Measurements from ENCODE around the gene LCP1.
"Not testable (repeated sequence)": the region's sequence is repeated elsewhere in the genome, so short reads cannot be mapped to it uniquely, and the experiment has no call there.

LCP1 gene

GRCh38 chr13:46164661-46165060, 17.3 kb downstream of the LCP1 start:
- no peak for TF ChIP-seq CTCF (conservative IDR thresholded peaks at IDR 0.05; ENCODE audit: control insufficient read depth, insufficient read depth, low read depth, low read length)
- no peak overlapping the region for H3K4me3 ChIP-seq (ENCODE audit: control insufficient read depth, low read depth, low read length)
- DNase-seq (ENCODE audit: low read depth), result no peak

- H3K4me3 ChIP-seq (ENCODE audit: control insufficient read depth, low read depth, low read length); DNase-seq (ENCODE audit: low read depth): not testable (repeated sequence)
These were observed 19.2 kb downstream of the LCP1 start for GRCh38 chr13:46162741-46163140.

- no peak overlapping the region for H3K4me3 ChIP-seq (ENCODE audit: control insufficient read depth, low read depth, low read length)
- TF ChIP-seq CTCF (conservative IDR thresholded peaks at IDR 0.05; ENCODE audit: control insufficient read depth, insufficient read depth, low read depth, low read length), result peak; percentile 79
- DNase-seq (ENCODE audit: low read depth), result peak; percentile 60
These were observed 21.4 kb downstream of the LCP1 start for GRCh38 chr13:46160471-46161066.

- TF ChIP-seq CTCF (conservative IDR thresholded peaks at IDR 0.05; ENCODE audit: control insufficient read depth, insufficient read depth, low read depth, low read length), result no peak
- no peak overlapping the region for H3K4me3 ChIP-seq (ENCODE audit: control insufficient read depth, low read depth, low read length)
These were observed 21.9 kb downstream of the LCP1 start for GRCh38 chr13:46160065-46160464.

GRCh38 chr13:46158983-46159382, 23.0 kb downstream of the LCP1 start:
- no peak for DNase-seq (ENCODE audit: low read depth)
- no peak for TF ChIP-seq CTCF (conservative IDR thresholded peaks at IDR 0.05; ENCODE audit: control insufficient read depth, insufficient read depth, low read depth, low read length)
- no peak overlapping the region for H3K4me3 ChIP-seq (ENCODE audit: control insufficient read depth, low read depth, low read length)

More at GRCh38 chr13:46160065-46160464, 21.9 kb downstream of the LCP1 start:
- no peak for DNase-seq (ENCODE audit: low read depth)

GRCh38 chr13:46158222-46158621, 23.8 kb downstream of the LCP1 start:
- TF ChIP-seq CTCF (conservative IDR thresholded peaks at IDR 0.05; ENCODE audit: control insufficient read depth, insufficient read depth, low read depth, low read length), result no peak
- H3K4me3 ChIP-seq (ENCODE audit: control insufficient read depth, low read depth, low read length), result no peak overlapping the region
- DNase-seq (ENCODE audit: low read depth), result no peak

GRCh38 chr13:46154136-46154801, 27.7 kb downstream of the LCP1 start:
- no peak for DNase-seq (ENCODE audit: low read depth)
- H3K4me3 ChIP-seq (ENCODE audit: control insufficient read depth, low read depth, low read length), result no peak overlapping the region
- no peak for TF ChIP-seq CTCF (conservative IDR thresholded peaks at IDR 0.05; ENCODE audit: control insufficient read depth, insufficient read depth, low read depth, low read length)
